ENCODE measurements around the gene TTC28. TPM values are rescaled to one million over a fixed set of nuclear protein-coding genes. Genes with fewer than 3 reads are reported as not detected.
"Not testable (repeated sequence)": the region's sequence is repeated elsewhere in the genome, so short reads cannot be mapped to it uniquely, and the experiment has no call there.

TTC28 gene
- total RNA-seq, 3 donors from 2014 or later = 0.66 to 0.90 (median 0.71) TPM

- peaks cover 36% of the 10 kb centered on the region for H3K27me3 Mint-ChIP-seq (ENCODE audit: low read depth)
- H3K4me1 Mint-ChIP-seq (ENCODE audit: low read depth) = no peaks in the 10 kb centered on the region
- ATAC-seq (no peak), DNase-seq (no peak)
- H3K9me3 Mint-ChIP-seq = no peaks in the 10 kb centered on the region
- no peaks in the 10 kb centered on the region for H3K36me3 Mint-ChIP-seq (ENCODE audit: insufficient read depth)
- H3K4me3 Mint-ChIP-seq = no peak overlapping the region
Measured at GRCh38 chr22:28484662-28485061, 195.0 kb downstream of the TTC28 start.

GRCh38 chr22:28481725-28482124, 197.9 kb downstream of the TTC28 start:
- no peaks in the 10 kb centered on the region for H3K36me3 Mint-ChIP-seq (ENCODE audit: insufficient read depth)

GRCh38 chr22:28480000-28480715, 199.5 kb downstream of the TTC28 start:
- Mint-ChIP-seq H3K36me3 (ENCODE audit: insufficient read depth) (no peaks in the 10 kb centered on the region), H3K9me3 (no peaks in the 10 kb centered on the region), H3K4me3 (no peak overlapping the region), H3K4me1 (ENCODE audit: low read depth) (no peaks in the 10 kb centered on the region), H3K27me3 (ENCODE audit: low read depth) (peaks cover 24% of the 10 kb centered on the region)
- no peak for ATAC-seq
- no peak for DNase-seq

More at GRCh38 chr22:28481725-28482124, 197.9 kb downstream of the TTC28 start:
- ATAC-seq (no peak), DNase-seq (no peak)
- Mint-ChIP-seq H3K27me3 (ENCODE audit: low read depth) (peaks cover 31% of the 10 kb centered on the region), H3K9me3 (no peaks in the 10 kb centered on the region), H3K4me1 (ENCODE audit: low read depth) (no peaks in the 10 kb centered on the region), H3K4me3 (no peak overlapping the region)

DNA sequence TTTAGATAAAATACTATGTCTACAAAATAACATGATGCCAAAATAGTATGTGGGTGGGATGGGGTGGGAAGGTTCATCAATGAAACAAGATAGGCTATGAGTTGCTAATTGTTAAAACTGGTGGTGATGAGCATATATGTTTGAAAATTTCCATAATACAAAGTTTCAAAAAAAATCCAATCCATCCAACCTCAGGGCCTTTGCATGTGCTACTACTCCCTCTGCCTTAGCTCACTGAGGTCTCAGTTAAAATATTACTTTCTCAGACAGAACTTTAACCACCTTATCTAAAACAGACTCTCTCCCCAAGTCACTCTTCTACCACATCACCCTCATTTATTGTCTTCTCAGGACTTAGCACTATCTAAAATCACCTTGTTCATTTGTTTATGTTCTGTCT, 201.1 kb downstream of the TTC28 start:
- H3K4me1 Mint-ChIP-seq (ENCODE audit: low read depth) = no peaks in the 10 kb centered on the region
- no peak for ATAC-seq
- H3K9me3 Mint-ChIP-seq = no peaks in the 10 kb centered on the region
- H3K36me3 Mint-ChIP-seq (ENCODE audit: insufficient read depth) = no peaks in the 10 kb centered on the region
- no peak for DNase-seq
- no peak overlapping the region for H3K4me3 Mint-ChIP-seq
- H3K27me3 Mint-ChIP-seq (ENCODE audit: low read depth) = peaks cover 28% of the 10 kb centered on the region

- no peak for DNase-seq
- Mint-ChIP-seq H3K4me3 (no peak overlapping the region), H3K4me1 (ENCODE audit: low read depth) (no peaks in the 10 kb centered on the region), H3K9me3 (no peaks in the 10 kb centered on the region), H3K36me3 (ENCODE audit: insufficient read depth) (no peaks in the 10 kb centered on the region), H3K27me3 (ENCODE audit: low read depth) (peaks cover 26% of the 10 kb centered on the region)
- ATAC-seq = no peak
Measured at GRCh38 chr22:28477556-28477955, 202.1 kb downstream of the TTC28 start.

DNA sequence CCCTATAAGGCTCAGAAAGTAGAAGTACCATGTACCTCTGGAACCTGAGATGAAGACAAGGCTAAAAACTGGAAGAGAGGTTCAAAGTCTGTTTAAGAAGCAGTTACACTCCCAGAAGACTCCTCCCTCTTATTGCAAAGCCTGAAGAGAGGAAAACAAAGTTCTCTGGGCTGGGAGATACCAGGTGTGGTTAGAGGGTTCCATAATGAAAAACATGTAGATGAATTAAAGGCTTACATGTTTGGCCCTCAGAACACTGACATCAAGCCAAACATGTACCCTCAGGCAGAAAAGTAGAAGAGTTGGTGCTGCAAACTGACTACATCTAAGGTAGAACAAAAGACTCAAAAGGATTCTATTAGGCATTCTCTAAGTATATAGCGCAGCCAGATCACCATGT, 205.3 kb downstream of the TTC28 start:
- Mint-ChIP-seq H3K4me1 (ENCODE audit: low read depth) (no peaks in the 10 kb centered on the region), H3K36me3 (ENCODE audit: insufficient read depth) (no peaks in the 10 kb centered on the region), H3K27me3 (ENCODE audit: low read depth) (peaks cover 33% of the 10 kb centered on the region), H3K4me3 (no peak overlapping the region), H3K9me3 (no peaks in the 10 kb centered on the region)
- no peak for DNase-seq
- no peak for ATAC-seq

DNA sequence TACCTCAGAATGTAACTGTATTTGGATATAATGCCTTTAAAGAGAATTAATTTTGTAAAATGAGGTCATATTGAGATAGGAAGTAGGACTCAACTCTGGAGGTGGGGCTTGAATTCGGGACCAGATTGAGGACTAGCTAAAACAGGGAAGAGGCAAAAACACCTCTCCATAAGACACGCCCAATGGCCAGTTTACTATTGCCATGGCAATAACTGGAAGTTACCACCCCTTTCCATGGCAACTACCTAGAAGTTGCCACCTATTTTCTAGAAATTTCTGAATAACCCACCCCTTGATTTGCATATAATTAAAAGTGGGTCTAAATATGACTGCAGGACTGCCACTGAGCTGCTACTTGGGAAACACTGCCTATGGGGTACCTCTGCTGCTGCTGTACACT, 206.4 kb downstream of the TTC28 start:
- H3K9me3 Mint-ChIP-seq = no peaks in the 10 kb centered on the region
- H3K4me3 Mint-ChIP-seq = no peak overlapping the region
- no peaks in the 10 kb centered on the region for H3K4me1 Mint-ChIP-seq (ENCODE audit: low read depth)
- no peak for DNase-seq
- no peaks in the 10 kb centered on the region for H3K36me3 Mint-ChIP-seq (ENCODE audit: insufficient read depth)
- peaks cover 38% of the 10 kb centered on the region for H3K27me3 Mint-ChIP-seq (ENCODE audit: low read depth)
- no peak for ATAC-seq

GRCh38 chr22:28467055-28467454, 212.6 kb downstream of the TTC28 start:
- not testable (repeated sequence) for DNase-seq; H3K9me3 Mint-ChIP-seq; H3K4me3 Mint-ChIP-seq; ATAC-seq; H3K4me1 Mint-ChIP-seq (ENCODE audit: low read depth); H3K36me3 Mint-ChIP-seq (ENCODE audit: insufficient read depth)
- peaks cover 21% of the 10 kb centered on the region for H3K27me3 Mint-ChIP-seq (ENCODE audit: low read depth)

- no peak for DNase-seq
- Mint-ChIP-seq H3K4me1 (ENCODE audit: low read depth) (no peaks in the 10 kb centered on the region), H3K9me3 (no peaks in the 10 kb centered on the region), H3K27me3 (ENCODE audit: low read depth) (peaks cover 18% of the 10 kb centered on the region), H3K4me3 (no peak overlapping the region), H3K36me3 (ENCODE audit: insufficient read depth) (no peaks in the 10 kb centered on the region)
- ATAC-seq = no peak
Measured at GRCh38 chr22:28466399-28466798, 213.2 kb downstream of the TTC28 start.

GRCh38 chr22:28465841-28466240, 213.8 kb downstream of the TTC28 start:
- Mint-ChIP-seq H3K27me3 (ENCODE audit: low read depth) (peaks cover 14% of the 10 kb centered on the region), H3K36me3 (ENCODE audit: insufficient read depth) (no peaks in the 10 kb centered on the region), H3K4me1 (ENCODE audit: low read depth) (no peaks in the 10 kb centered on the region), H3K9me3 (no peaks in the 10 kb centered on the region), H3K4me3 (no peak overlapping the region)
- DNase-seq = no peak
- no peak for ATAC-seq

GRCh38 chr22:28464127-28464526, 215.5 kb downstream of the TTC28 start:
- peaks cover 5% of the 10 kb centered on the region for H3K27me3 Mint-ChIP-seq (ENCODE audit: low read depth)

GRCh38 chr22:28463408-28463807, 216.2 kb downstream of the TTC28 start:
- not testable (repeated sequence) for H3K36me3 Mint-ChIP-seq (ENCODE audit: insufficient read depth); H3K4me1 Mint-ChIP-seq (ENCODE audit: low read depth); H3K4me3 Mint-ChIP-seq; ATAC-seq; H3K9me3 Mint-ChIP-seq; DNase-seq; H3K27me3 Mint-ChIP-seq (ENCODE audit: low read depth)

More at GRCh38 chr22:28464127-28464526, 215.5 kb downstream of the TTC28 start:
- H3K4me1 Mint-ChIP-seq (ENCODE audit: low read depth) = no peaks in the 10 kb centered on the region
- no peak overlapping the region for H3K4me3 Mint-ChIP-seq
- no peak for DNase-seq
- ATAC-seq = no peak
- no peaks in the 10 kb centered on the region for H3K36me3 Mint-ChIP-seq (ENCODE audit: insufficient read depth)
- no peaks in the 10 kb centered on the region for H3K9me3 Mint-ChIP-seq

GRCh38 chr22:28462901-28463300, 216.7 kb downstream of the TTC28 start:
- H3K4me3 Mint-ChIP-seq = no peak overlapping the region
- ATAC-seq (no peak), DNase-seq (no peak)
- no peaks in the 10 kb centered on the region for H3K9me3 Mint-ChIP-seq
- H3K4me1 Mint-ChIP-seq (ENCODE audit: low read depth) = no peaks in the 10 kb centered on the region
- peaks cover 2% of the 10 kb centered on the region for H3K27me3 Mint-ChIP-seq (ENCODE audit: low read depth)
- H3K36me3 Mint-ChIP-seq (ENCODE audit: insufficient read depth) = no peaks in the 10 kb centered on the region

- ATAC-seq = no peak
Measured at GRCh38 chr22:28462041-28462440, 217.6 kb downstream of the TTC28 start.

DNA sequence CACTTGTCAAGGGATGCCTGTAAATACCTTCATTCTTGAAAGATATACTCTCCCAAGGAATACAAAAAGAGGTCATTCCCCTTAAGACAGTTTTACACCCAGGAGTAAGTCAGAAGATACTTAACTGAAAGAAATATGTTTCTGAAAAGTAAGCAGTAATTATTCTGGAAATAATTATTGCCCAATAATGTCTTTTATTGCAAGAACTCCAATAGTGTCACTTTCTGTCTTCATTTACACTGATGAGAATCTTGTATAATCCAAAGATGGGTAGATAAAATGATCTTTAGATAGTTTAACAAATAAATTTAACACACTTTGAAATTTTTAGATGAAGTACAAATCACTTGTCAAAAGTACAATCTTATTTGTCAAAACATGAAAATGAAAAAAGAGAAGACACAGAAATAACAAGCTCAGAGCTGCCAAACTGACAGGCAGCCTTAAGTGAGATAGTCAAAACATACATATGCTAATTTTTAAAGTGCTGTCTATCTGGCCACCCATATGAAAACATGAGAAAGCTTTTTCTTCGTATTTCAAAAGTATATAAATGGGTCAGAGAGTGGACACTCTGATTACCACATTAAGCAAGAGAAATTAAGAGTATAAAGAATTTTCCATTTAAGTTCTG, 225.1 kb downstream of the TTC28 start:
- peaks cover 4% of the 10 kb centered on the region for H3K27me3 Mint-ChIP-seq (ENCODE audit: low read depth)
- no peaks in the 10 kb centered on the region for H3K9me3 Mint-ChIP-seq
- H3K36me3 Mint-ChIP-seq (ENCODE audit: insufficient read depth) = no peaks in the 10 kb centered on the region
- no peaks in the 10 kb centered on the region for H3K4me1 Mint-ChIP-seq (ENCODE audit: low read depth)
- H3K4me3 Mint-ChIP-seq = no peak overlapping the region
- ATAC-seq (no peak), DNase-seq (no peak)

More at GRCh38 chr22:28462041-28462440, 217.6 kb downstream of the TTC28 start:
- Mint-ChIP-seq H3K27me3 (ENCODE audit: low read depth) (peaks cover 2% of the 10 kb centered on the region), H3K4me3 (no peak overlapping the region), H3K9me3 (no peaks in the 10 kb centered on the region), H3K36me3 (ENCODE audit: insufficient read depth) (no peaks in the 10 kb centered on the region), H3K4me1 (ENCODE audit: low read depth) (no peaks in the 10 kb centered on the region)
- no peak for DNase-seq

Measured in activated T-cell treated with anti-CD3 and anti-CD28 coated beads, Interleukin-2, amount 50 U/mL, for 4 hours (primary cell).